Coronary artery (tissue), 2 donors: ENCODE results near the gene GDAP2.

Experiments used
- DNase-seq: peaks from one replicate; pipeline ENCODE4 v3.0.0-alpha.2; 2017; ENCODE audit warnings: low spot score
- H3K27ac ChIP-seq, 2 donors: fragments of 200-600 bp; sonication (generic); one replicate each; pipeline ENCODE4 v1.5.1; 2016 to 2019
- H3K4me3 ChIP-seq: fragments of 200-600 bp; sonication (generic); 2 replicates; pipeline ENCODE4 v1.5.1; 2016; ENCODE audit warnings: mild to moderate bottlenecking, moderate library complexity
- CTCF ChIP-seq: fragments of 200-600 bp; sonication (generic); IDR thresholded peaks from one replicate; pipeline ENCODE4 v1.5.1; 2019; ENCODE audit warnings: antibody characterized with exemption

Gene GDAP2

GRCh38 chr1:117929343-117930172 is at the start of gene GDAP2, which contains the start of gene WDR3:
GDAP2 (minus strand) TSS chr1:117929621; CDS start chr1:117920357, 9,264 bp downstream.
WDR3 (plus strand) TSS chr1:117929739; CDS start chr1:117933320, 3,581 bp downstream.
- DNase-seq = peak; percentile 97
- H3K27ac ChIP-seq = peak within 1 kb of the TSS; percentile 74 to 94
- peak within 1 kb of the TSS; percentile 96 for H3K4me3 ChIP-seq
- no peak for TF ChIP-seq CTCF

DNA sequence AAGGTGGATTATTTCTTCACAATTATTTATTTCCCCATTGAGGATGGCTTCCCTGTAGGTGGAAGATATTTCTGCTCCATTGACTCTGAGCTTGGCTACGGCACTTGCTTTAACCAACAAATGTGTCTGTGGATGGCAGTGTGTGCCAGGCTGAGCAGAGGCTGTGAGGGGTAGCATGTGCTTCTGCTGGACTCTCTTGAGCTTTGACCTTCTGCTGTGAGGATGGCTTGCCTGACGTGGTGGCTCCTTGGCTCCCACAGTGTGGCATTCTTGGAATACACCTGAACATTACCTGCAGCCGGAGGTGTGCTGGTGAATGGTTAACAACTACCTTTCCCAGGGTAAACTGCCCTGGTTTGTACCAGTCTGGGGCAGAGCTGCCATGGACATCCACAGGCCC is 47.0 kb upstream of the GDAP2 start:
- no peak overlapping the region for H3K27ac ChIP-seq
- DNase-seq = no peak
- no peak for TF ChIP-seq CTCF
- H3K4me3 ChIP-seq = no peak overlapping the region

GRCh38 chr1:117971777-117972176 is 42.4 kb upstream of the GDAP2 start:
- DNase-seq = no peak
- no peak for TF ChIP-seq CTCF
- no peak overlapping the region for H3K4me3 ChIP-seq

DNA sequence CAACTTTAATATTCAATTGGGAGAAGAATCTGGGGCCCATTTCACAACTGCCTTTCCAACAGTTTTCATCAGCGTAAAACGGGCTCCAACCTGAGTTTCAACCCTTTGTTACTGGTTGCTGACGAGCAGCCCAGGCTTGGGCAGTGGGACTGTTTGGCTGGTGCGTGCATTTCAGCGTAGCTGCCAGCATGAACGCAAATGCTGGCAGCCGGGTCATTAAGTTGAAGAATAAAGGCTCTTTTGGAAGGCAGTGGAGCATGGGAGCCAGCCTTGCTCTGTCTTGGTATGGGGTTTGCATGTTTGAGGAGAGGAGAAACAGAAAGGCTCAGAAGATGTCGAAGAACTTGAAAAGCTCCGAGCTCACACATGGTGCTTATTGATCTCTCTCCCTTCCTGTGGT is 40.8 kb upstream of the GDAP2 start:
- no peak overlapping the region for H3K4me3 ChIP-seq
- TF ChIP-seq CTCF = no peak
- DNase-seq = no peak
- no peak overlapping the region for H3K27ac ChIP-seq

More at GRCh38 chr1:117971777-117972176, 42.4 kb upstream of the GDAP2 start:
- no peak overlapping the region for H3K27ac ChIP-seq

- DNase-seq = no peak
- no peak for TF ChIP-seq CTCF
- no peak overlapping the region for H3K27ac ChIP-seq
Measured at GRCh38 chr1:117967881-117968280, 38.5 kb upstream of the GDAP2 start.

GRCh38 chr1:117967477-117967876 is 38.1 kb upstream of the GDAP2 start:
- no peak for DNase-seq
- no peak overlapping the region for H3K27ac ChIP-seq
- TF ChIP-seq CTCF = no peak
- no peak overlapping the region for H3K4me3 ChIP-seq

More at GRCh38 chr1:117967881-117968280, 38.5 kb upstream of the GDAP2 start:
- H3K4me3 ChIP-seq = no peak overlapping the region
